Measurements from ENCODE around the gene MT4. TPM values are rescaled to one million over a fixed set of nuclear protein-coding genes. Genes with fewer than 3 reads are reported as not detected.

Gene MT4
- total and polyA plus RNA-seq, 10 donors, result not detected

- no peak overlapping the region for H3K4me3 ChIP-seq
- no peaks in the 10 kb centered on the region for H3K4me1 ChIP-seq
- TF ChIP-seq POLR2AphosphoS5 (IDR thresholded peaks at IDR 0.05) (no peak), POLR2A (IDR thresholded peaks at IDR 0.05) (no peak)
- TF ChIP-seq, protein P1, sequence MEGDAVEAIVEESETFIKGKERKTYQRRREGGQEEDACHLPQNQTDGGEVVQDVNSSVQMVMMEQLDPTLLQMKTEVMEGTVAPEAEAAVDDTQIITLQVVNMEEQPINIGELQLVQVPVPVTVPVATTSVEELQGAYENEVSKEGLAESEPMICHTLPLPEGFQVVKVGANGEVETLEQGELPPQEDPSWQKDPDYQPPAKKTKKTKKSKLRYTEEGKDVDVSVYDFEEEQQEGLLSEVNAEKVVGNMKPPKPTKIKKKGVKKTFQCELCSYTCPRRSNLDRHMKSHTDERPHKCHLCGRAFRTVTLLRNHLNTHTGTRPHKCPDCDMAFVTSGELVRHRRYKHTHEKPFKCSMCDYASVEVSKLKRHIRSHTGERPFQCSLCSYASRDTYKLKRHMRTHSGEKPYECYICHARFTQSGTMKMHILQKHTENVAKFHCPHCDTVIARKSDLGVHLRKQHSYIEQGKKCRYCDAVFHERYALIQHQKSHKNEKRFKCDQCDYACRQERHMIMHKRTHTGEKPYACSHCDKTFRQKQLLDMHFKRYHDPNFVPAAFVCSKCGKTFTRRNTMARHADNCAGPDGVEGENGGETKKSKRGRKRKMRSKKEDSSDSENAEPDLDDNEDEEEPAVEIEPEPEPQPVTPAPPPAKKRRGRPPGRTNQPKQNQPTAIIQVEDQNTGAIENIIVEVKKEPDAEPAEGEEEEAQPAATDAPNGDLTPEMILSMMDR (IDR thresholded peaks at IDR 0.05 in 8 of 11, conservative IDR thresholded peaks at IDR 0.05 in 3 of 11), result no peak
- intact Hi-C loops (cut with DNase I; ENCODE audit: low total_unique reads), result no loop called here
- peaks cover 0 to under 1% (median 0%) of the 10 kb centered on the region in 7 donors for H3K27me3 ChIP-seq (replicated peaks in 1 of 7)
- DNase-seq, result no peak
- no peak overlapping the region for H3K27ac ChIP-seq
- H3K9me3 ChIP-seq, result peaks cover 0 to 13% (median 7%) of the 10 kb centered on the region in 8 donors
- 80 to 100% (median 100%) methylated on average over 1 of the region's 1 CpG for WGBS, 5 donors
- no peaks in the 10 kb centered on the region for H3K36me3 ChIP-seq
Measured at GRCh38 chr16:56569971-56570370, 5.1 kb downstream of the MT4 start.

GRCh38 chr16:56571525-56571924 is 6.7 kb downstream of the MT4 start:
- no peak overlapping the region for H3K27ac ChIP-seq
- TF ChIP-seq POLR2AphosphoS5 (IDR thresholded peaks at IDR 0.05) (no peak), POLR2A (IDR thresholded peaks at IDR 0.05) (no peak)
- TF ChIP-seq, protein P1 (IDR thresholded peaks at IDR 0.05 in 8 of 11, conservative IDR thresholded peaks at IDR 0.05 in 3 of 11), result no peak
- no peak overlapping the region for H3K4me3 ChIP-seq
- H3K4me1 ChIP-seq, result no peaks in the 10 kb centered on the region
- no peak for DNase-seq
- no peaks in the 10 kb centered on the region for H3K27me3 ChIP-seq (replicated peaks in 1 of 7)
- 89 to 95% (median 93%) methylated on average over 8 to 11 of the region's 11 CpGs for WGBS, 5 donors
- H3K9me3 ChIP-seq, result peaks cover 0 to 13% (median 7%) of the 10 kb centered on the region in 8 donors
- intact Hi-C loops (cut with DNase I; ENCODE audit: low total_unique reads), result no loop called here
- no peaks in the 10 kb centered on the region for H3K36me3 ChIP-seq

DNA sequence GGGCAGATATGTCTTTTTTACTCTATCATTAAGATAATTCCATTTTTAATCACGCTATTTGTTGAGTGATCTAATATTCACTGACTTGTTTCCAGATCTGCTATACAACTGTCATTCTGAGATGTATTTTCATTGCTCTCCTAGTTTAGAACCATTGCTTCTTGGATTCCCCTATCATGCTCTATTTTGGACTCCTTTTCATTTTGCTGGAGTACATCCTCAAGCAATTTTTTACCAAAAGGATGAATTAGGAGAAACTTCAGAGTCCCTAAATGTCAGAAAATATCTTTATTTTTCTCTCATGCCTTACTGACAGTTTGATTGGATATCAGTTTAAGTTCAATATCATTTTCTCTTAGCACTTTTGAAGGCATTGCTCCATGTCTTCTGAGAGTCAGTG is 9.8 kb downstream of the MT4 start:
- Histone ChIP-seq H3K27me3 (replicated peaks in 1 of 7) (no peaks in the 10 kb centered on the region), H3K4me1 (peaks cover 0 to 7% (median 0%) of the 10 kb centered on the region in 6 donors), H3K9me3 (peaks cover 0 to 13% (median 7%) of the 10 kb centered on the region in 8 donors), H3K4me3 (no peak overlapping the region), H3K27ac (no peak overlapping the region), H3K36me3 (no peaks in the 10 kb centered on the region)
- 56 to 92% (median 78%) methylated on average over 1 of the region's 1 CpG for WGBS, 5 donors
- TF ChIP-seq, protein P1 (IDR thresholded peaks at IDR 0.05 in 8 of 11, conservative IDR thresholded peaks at IDR 0.05 in 3 of 11), result no peak
- TF ChIP-seq POLR2A (IDR thresholded peaks at IDR 0.05) (no peak), POLR2AphosphoS5 (IDR thresholded peaks at IDR 0.05) (no peak)
- intact Hi-C loops (cut with DNase I; ENCODE audit: low total_unique reads), result loop anchor here (5.0 kb wide), 1 partner anchor 128 kb away; no protein-coding TSS in a partner anchor
- no peak for DNase-seq

DNA sequence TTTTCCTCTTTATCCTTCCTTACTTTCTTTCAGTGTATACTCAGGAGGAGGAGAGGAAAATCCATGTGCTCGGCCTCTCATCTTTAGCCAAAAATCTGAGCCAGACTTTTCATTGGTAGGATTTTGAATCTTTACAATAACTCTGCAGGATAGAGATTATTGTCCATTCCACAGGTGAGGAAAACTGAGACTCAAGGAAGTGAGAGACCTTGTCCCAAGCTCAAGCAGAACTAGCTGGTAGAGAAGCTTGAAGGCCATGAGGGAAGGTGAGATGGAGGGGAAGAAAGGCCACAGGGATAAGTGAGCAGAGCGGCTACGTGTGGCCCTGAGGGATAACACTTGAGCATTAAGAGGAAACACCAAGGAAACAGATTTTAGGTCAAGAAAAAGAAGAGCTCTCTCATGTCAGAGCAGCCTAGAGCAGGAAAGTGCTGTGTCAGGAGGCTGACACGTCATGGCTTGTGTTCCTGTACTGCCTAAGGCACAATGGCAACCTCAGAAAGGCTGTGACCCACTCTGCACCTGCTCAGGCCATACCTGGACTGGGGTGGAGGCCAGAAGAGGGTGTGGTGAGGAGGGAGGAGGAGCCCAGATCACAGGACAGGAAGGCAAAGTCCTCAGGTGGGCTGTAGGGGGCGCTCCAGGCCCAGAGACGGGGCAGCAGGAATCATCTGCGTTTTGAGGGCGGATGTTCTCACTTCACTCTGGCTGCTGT is 11.9 kb downstream of the MT4 start:
- Histone ChIP-seq H3K36me3 (no peaks in the 10 kb centered on the region), H3K9me3 (peaks cover 0 to 13% (median 7%) of the 10 kb centered on the region in 8 donors), H3K27ac (no peak overlapping the region), H3K4me3 (no peak overlapping the region), H3K4me1 (peaks cover 0 to 7% (median 0%) of the 10 kb centered on the region in 6 donors), H3K27me3 (replicated peaks in 1 of 7) (no peaks in the 10 kb centered on the region)
- TF ChIP-seq POLR2A (IDR thresholded peaks at IDR 0.05) (no peak), POLR2AphosphoS5 (IDR thresholded peaks at IDR 0.05) (peak in 2 of 3 donors; percentile 18 to 37)
- TF ChIP-seq, protein P1 (IDR thresholded peaks at IDR 0.05 in 8 of 11, conservative IDR thresholded peaks at IDR 0.05 in 3 of 11), result peak; percentile 72 to 91 (median 88)
- 24 to 40% (median 30%) methylated on average over 6 to 8 of the region's 8 CpGs for WGBS, 5 donors
- intact Hi-C loops (cut with DNase I; ENCODE audit: low total_unique reads), result loop anchor here (5.0 kb wide), 1 partner anchor 126 kb away; no protein-coding TSS in a partner anchor
- DNase-seq, result peak; percentile 92
